Hepatocyte (in vitro differentiated cells): Measurements from ENCODE around the gene RHOA.

Source experiments
- CTCF ChIP-seq: fragments of 200-600 bp; sonication (generic); IDR thresholded peaks from 2 replicates; pipeline ENCODE4 v1.5.1; 2016; ENCODE audit warnings: antibody characterized with exemption, mild to moderate bottlenecking; ENCODE audit not compliant: poor library complexity
- EZH2 ChIP-seq: fragments of 200-600 bp; sonication (generic); IDR thresholded peaks from 2 replicates; pipeline ENCODE4 v1.6.1; 2016; ENCODE audit warnings: antibody characterized with exemption, mild to moderate bottlenecking, borderline replicate concordance
- EZH2phosphoT487 ChIP-seq: fragments of 200-600 bp; sonication (generic); IDR thresholded peaks from one replicate; pipeline ENCODE4 v1.6.1; 2018; ENCODE audit warnings: antibody characterized with exemption, mild to moderate bottlenecking, low read depth, moderate library complexity; ENCODE audit not compliant: unreplicated experiment, severe bottlenecking

DNA sequence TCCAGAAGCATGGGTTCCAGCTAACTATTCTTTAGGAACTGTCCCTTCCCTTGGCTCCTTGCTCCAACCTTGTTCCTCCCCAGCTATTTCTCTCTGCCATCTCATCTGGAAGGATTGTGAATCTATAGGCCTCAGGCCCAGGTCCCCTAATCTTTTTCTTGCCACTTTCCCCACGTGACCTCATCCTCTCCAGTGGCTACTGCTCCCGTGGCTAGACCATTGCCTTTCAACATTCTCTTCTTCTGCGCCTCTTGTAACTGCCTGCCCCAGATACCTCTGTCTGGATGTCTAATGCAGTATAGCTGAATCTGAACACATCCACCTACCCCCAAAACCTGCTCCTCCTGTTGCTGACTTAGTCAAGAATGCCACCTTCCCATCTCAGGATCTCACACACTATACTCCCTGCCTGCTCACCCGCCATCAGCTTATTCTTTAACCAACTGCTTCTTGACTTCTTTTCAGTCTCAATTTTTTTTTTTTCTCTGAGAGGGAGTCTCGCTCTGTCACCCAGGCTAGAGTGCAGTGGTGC, 58.8 kb downstream of the RHOA start:
- no peak for TF ChIP-seq CTCF
- no peak for TF ChIP-seq EZH2
- TF ChIP-seq EZH2phosphoT487, result no peak
